Naive thymus-derived CD4-positive, alpha-beta T cell (primary cell): ENCODE measurements around the gene EHMT1. TPM values are rescaled to one million over a fixed set of nuclear protein-coding genes. Genes with fewer than 3 reads are reported as not detected.

Experiments
- ATAC-seq: fragments of 150-1000 bp; cut with Tn5 transposase; 2 replicates; pipeline ENCODE4 v1.10.0; 2021; ENCODE audit warnings: mild to moderate bottlenecking, moderate library complexity
- CTCF ChIA-PET: fragments of 350-600 bp; sonication (Branson Sonifier 250); formaldehyde crosslinking; loops from one replicate; lab custom pipeline; 2021; ENCODE audit warnings: antibody characterized with exemption; lab: Charles Lee
- POLR2A ChIA-PET: fragments of 350-600 bp; sonication (Branson Sonifier 250); formaldehyde crosslinking; loops from one replicate; lab custom pipeline; 2021; ENCODE audit warnings: antibody characterized with exemption, inconsistent platforms; lab: Charles Lee
- DNase-seq, 9 donors: peaks; one replicate each; pipeline versions ENCODE4 v3.0.0 to v3.0.0-alpha.2; 2020 to 2022; ENCODE audit warnings: mixed read lengths in 1 of 9
- H3K27ac ChIP-seq: one replicate; pipeline ENCODE4 v1.7.0; 2013; ENCODE audit warnings: mild to moderate bottlenecking, low read depth, low read length, moderate library complexity
- H3K27me3 ChIP-seq, 2 donors: one replicate each; pipeline ENCODE4 v1.7.0; 2013; ENCODE audit warnings: low read length in 2 of 2, mild to moderate bottlenecking in 2 of 2, moderate library complexity in 2 of 2; ENCODE audit not compliant: control insufficient read depth in 2 of 2, insufficient read depth in 2 of 2
- H3K36me3 ChIP-seq, 3 experiments: 1 replicate in 2 of 3; 2 replicates in 1 of 3; pipeline ENCODE4 v1.7.0; 2013; ENCODE audit warnings: low read length in 3 of 3, mild to moderate bottlenecking in 3 of 3, moderate library complexity in 1 of 3; ENCODE audit not compliant: insufficient read depth in 3 of 3, control insufficient read depth in 2 of 3
- H3K4me1 ChIP-seq, 2 donors: one replicate each; pipeline ENCODE4 v1.7.0; 2013; ENCODE audit warnings: low read length in 2 of 2, mild to moderate bottlenecking in 2 of 2, moderate library complexity in 1 of 2; ENCODE audit not compliant: control insufficient read depth in 2 of 2, insufficient read depth in 2 of 2
- H3K4me3 ChIP-seq: 2 replicates; pipeline ENCODE4 v1.7.0; 2013; ENCODE audit warnings: mild to moderate bottlenecking, low read length
- H3K9me3 ChIP-seq, 3 experiments: 1 replicate in 2 of 3; 2 replicates in 1 of 3; pipeline ENCODE4 v1.7.0; 2013; ENCODE audit warnings: low read length in 3 of 3; ENCODE audit not compliant: control insufficient read depth in 2 of 3
- H3K27ac Mint-ChIP-seq, 9 donors: one replicate each; pipeline ENCODE4 v1.8.0; 2020 to 2022; ENCODE audit warnings: mixed read lengths in 9 of 9, mild to moderate bottlenecking in 8 of 9, moderate library complexity in 5 of 9, inconsistent platforms in 2 of 9
- H3K27me3 Mint-ChIP-seq, 5 donors: one replicate each; pipeline ENCODE4 v1.8.0; 2021 to 2022; ENCODE audit warnings: mixed read lengths in 5 of 5, mild to moderate bottlenecking in 1 of 5
- H3K36me3 Mint-ChIP-seq, 5 donors: one replicate each; pipeline ENCODE4 v1.8.0; 2020 to 2022; ENCODE audit warnings: mixed read lengths in 5 of 5, mild to moderate bottlenecking in 3 of 5, inconsistent platforms in 1 of 5
- H3K4me1 Mint-ChIP-seq, 7 donors: one replicate each; pipeline ENCODE4 v1.8.0; 2020 to 2022; ENCODE audit warnings: mixed read lengths in 7 of 7, mild to moderate bottlenecking in 3 of 7, inconsistent platforms in 1 of 7
- H3K4me3 Mint-ChIP-seq, 10 donors: one replicate each; pipeline ENCODE4 v1.8.0; 2020 to 2022; ENCODE audit warnings: mild to moderate bottlenecking in 10 of 10, mixed read lengths in 10 of 10, moderate library complexity in 6 of 10, inconsistent platforms in 2 of 10
- H3K9me3 Mint-ChIP-seq, 11 donors: one replicate each; pipeline ENCODE4 v1.8.0; 2020 to 2022; ENCODE audit warnings: mixed read lengths in 11 of 11, mild to moderate bottlenecking in 4 of 11, inconsistent platforms in 1 of 11, moderate library complexity in 1 of 11
- intact Hi-C, 2 donors: fragments of 100-400 bp; cut with micrococcal nuclease; formaldehyde crosslinking; loops; one replicate each; pipeline ENCODE4 v1.15.1; 2023
- polyA plus RNA-seq, 2 donors: library from polyadenylated mRNA; unstranded; fragments of 300-500 nt; fragmentation: Illumina TruSeq; gene quantifications; one replicate each; pipeline ENCODE4 v1.2.3, GENCODE V29; 2021
- total RNA-seq, 6 experiments: library from RNA in 5 of 6; stranded (reverse) in 5 of 6; gene quantifications; 1 replicate in 5 of 6; 2 replicates in 1 of 6; pipeline ENCODE4 v1.2.3 and lab custom pipeline; 2021 to 2026

EHMT1 gene
- total and polyA plus RNA-seq, 7 experiments from 2014 or later, result 24.7 to 132 (median 112) TPM

GRCh38 chr9:137817236-137818200 lies 198.7 kb downstream of the EHMT1 start:
- no peak for DNase-seq
- H3K27ac ChIP-seq, result no peak overlapping the region
- H3K4me3 ChIP-seq, result no peak overlapping the region
- ChIA-PET POLR2A (no interaction called here), CTCF (no interaction called here)
- Mint-ChIP-seq H3K27me3 (no peaks in the 10 kb centered on the region), H3K36me3 (peaks cover 3 to 75% (median 53%) of the 10 kb centered on the region in 5 donors), H3K27ac (peak overlapping the region in 2 of 9 donors; percentile 32 to 36), H3K4me3 (no peak overlapping the region), H3K9me3 (peaks cover 0 to 7% (median 0%) of the 10 kb centered on the region in 11 donors), H3K4me1 (peaks cover 0 to 2% (median 0%) of the 10 kb centered on the region in 7 donors)
- no peak for ATAC-seq
- intact Hi-C loops, result no loop called here
- no peaks in the 10 kb centered on the region for H3K9me3 ChIP-seq
- peaks cover 6 to 86% (median 34%) of the 10 kb centered on the region in 3 experiments for H3K36me3 ChIP-seq
- H3K27me3 ChIP-seq, result no peaks in the 10 kb centered on the region
- no peaks in the 10 kb centered on the region for H3K4me1 ChIP-seq

- ATAC-seq, result no peak
- intact Hi-C loops, result no loop called here
- H3K27me3 ChIP-seq, result no peaks in the 10 kb centered on the region
- H3K27me3 Mint-ChIP-seq, result no peaks in the 10 kb centered on the region
- peaks cover 6 to 78% (median 31%) of the 10 kb centered on the region in 3 experiments for H3K36me3 ChIP-seq
- peaks cover 3 to 69% (median 53%) of the 10 kb centered on the region in 5 donors for H3K36me3 Mint-ChIP-seq
- DNase-seq, result no peak
- no peak overlapping the region for H3K4me3 Mint-ChIP-seq
- POLR2A ChIA-PET, result no interaction called here
- H3K9me3 ChIP-seq, result no peaks in the 10 kb centered on the region
- peak overlapping the region in 1 of 9 donors; percentile 90 for H3K27ac Mint-ChIP-seq
- H3K9me3 Mint-ChIP-seq, result peaks cover 0 to 7% (median 0%) of the 10 kb centered on the region in 11 donors
- no peak overlapping the region for H3K27ac ChIP-seq
- H3K4me1 ChIP-seq, result no peaks in the 10 kb centered on the region
- H3K4me3 ChIP-seq, result no peak overlapping the region
- CTCF ChIA-PET, result no interaction called here
- H3K4me1 Mint-ChIP-seq, result peaks cover 0 to 2% (median 0%) of the 10 kb centered on the region in 7 donors
Measured at GRCh38 chr9:137818286-137818685, 199.5 kb downstream of the EHMT1 start.

- intact Hi-C loops, result no loop called here
- H3K9me3 ChIP-seq, result no peaks in the 10 kb centered on the region
- ATAC-seq (no peak), DNase-seq (no peak)
- no peaks in the 10 kb centered on the region for H3K27me3 ChIP-seq
- H3K27me3 Mint-ChIP-seq, result no peaks in the 10 kb centered on the region
- no peak overlapping the region for H3K27ac ChIP-seq
- H3K36me3 ChIP-seq, result peaks cover 6 to 76% (median 27%) of the 10 kb centered on the region in 3 experiments
- peaks cover 0 to 9% (median 0%) of the 10 kb centered on the region in 11 donors for H3K9me3 Mint-ChIP-seq
- CTCF ChIA-PET, result no interaction called here
- no peaks in the 10 kb centered on the region for H3K4me1 ChIP-seq
- H3K27ac Mint-ChIP-seq, result peak overlapping the region in 2 of 9 donors; percentile 48 to 67
- H3K4me1 Mint-ChIP-seq, result peaks cover 0 to 9% (median 3%) of the 10 kb centered on the region in 7 donors
- H3K4me3 Mint-ChIP-seq, result no peak overlapping the region
- H3K36me3 Mint-ChIP-seq, result peaks cover 6 to 73% (median 57%) of the 10 kb centered on the region in 5 donors
- H3K4me3 ChIP-seq, result no peak overlapping the region
- POLR2A ChIA-PET, result no interaction called here
Measured at GRCh38 chr9:137820161-137820855, 201.5 kb downstream of the EHMT1 start.

DNA sequence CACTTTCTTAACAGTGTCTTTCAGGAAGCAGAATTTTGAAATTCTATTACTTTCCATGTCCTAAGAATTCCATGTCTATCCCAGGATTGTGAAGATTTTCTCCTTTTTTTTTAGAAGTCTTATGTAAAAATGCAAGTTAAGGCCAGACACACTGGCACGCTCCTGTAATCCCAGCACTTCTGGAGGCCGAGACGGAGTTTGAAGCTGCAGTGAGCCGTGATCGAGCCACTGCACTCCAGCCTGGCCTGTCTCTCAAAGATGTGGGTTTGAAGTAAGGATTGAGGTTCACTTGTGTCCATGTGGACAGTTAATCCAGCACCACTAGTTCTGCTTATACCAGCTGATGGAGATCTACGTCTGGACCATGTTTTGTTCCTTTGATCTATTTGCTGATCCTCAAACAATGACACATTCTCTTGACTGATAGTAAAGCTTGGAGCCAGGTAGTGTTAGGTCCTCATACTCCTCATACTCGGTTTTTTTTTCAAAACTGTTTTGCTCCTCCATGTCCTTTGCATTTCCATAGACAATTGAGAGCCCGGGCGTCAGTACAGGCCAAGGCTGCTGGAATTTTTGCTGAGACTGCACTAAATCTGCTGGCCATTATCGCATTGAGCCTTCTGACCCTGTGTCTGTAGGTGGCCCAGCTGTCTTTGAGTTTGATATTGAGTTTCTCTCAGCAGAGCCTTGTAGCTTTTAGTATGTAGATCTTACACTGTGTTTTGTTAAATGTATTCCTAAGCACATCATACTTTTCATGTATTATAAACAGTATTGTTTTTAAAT lies 205.4 kb downstream of the EHMT1 start:
- Mint-ChIP-seq H3K27me3 (no peaks in the 10 kb centered on the region), H3K4me1 (peaks cover 0 to 10% (median 3%) of the 10 kb centered on the region in 7 donors), H3K36me3 (peaks cover 6 to 65% (median 49%) of the 10 kb centered on the region in 5 donors), H3K9me3 (peaks cover 0 to 9% (median 0%) of the 10 kb centered on the region in 11 donors), H3K4me3 (no peak overlapping the region), H3K27ac (no peak overlapping the region)
- ATAC-seq (no peak), DNase-seq (no peak)
- H3K9me3 ChIP-seq, result no peaks in the 10 kb centered on the region
- no peaks in the 10 kb centered on the region for H3K27me3 ChIP-seq
- H3K27ac ChIP-seq, result no peak overlapping the region
- intact Hi-C loops, result no loop called here
- H3K36me3 ChIP-seq, result peaks cover 0 to 71% (median 8%) of the 10 kb centered on the region in 3 experiments
- H3K4me1 ChIP-seq, result no peaks in the 10 kb centered on the region
- ChIA-PET CTCF (no interaction called here), POLR2A (no interaction called here)
- H3K4me3 ChIP-seq, result no peak overlapping the region

- no peak overlapping the region for H3K4me3 ChIP-seq
- intact Hi-C loops, result no loop called here
- H3K27ac ChIP-seq, result no peak overlapping the region
- no peaks in the 10 kb centered on the region for H3K27me3 ChIP-seq
- ATAC-seq (peak; percentile 77), DNase-seq (no peak)
- ChIA-PET POLR2A (no interaction called here), CTCF (no interaction called here)
- H3K4me3 Mint-ChIP-seq, result no peak overlapping the region
- peak overlapping the region in 2 of 9 donors; percentile 36 to 62 for H3K27ac Mint-ChIP-seq
- H3K9me3 ChIP-seq, result no peaks in the 10 kb centered on the region
- peaks cover 10 to 60% (median 45%) of the 10 kb centered on the region in 5 donors for H3K36me3 Mint-ChIP-seq
- no peaks in the 10 kb centered on the region for H3K4me1 ChIP-seq
- H3K4me1 Mint-ChIP-seq, result peaks cover 0 to 10% (median 3%) of the 10 kb centered on the region in 7 donors
- peaks cover 0 to 65% (median 8%) of the 10 kb centered on the region in 3 experiments for H3K36me3 ChIP-seq
- no peaks in the 10 kb centered on the region for H3K27me3 Mint-ChIP-seq
- H3K9me3 Mint-ChIP-seq, result peaks cover 0 to 9% (median 0%) of the 10 kb centered on the region in 11 donors
Measured at GRCh38 chr9:137825324-137825989, 206.7 kb downstream of the EHMT1 start.
